Renal cortical epithelial cell (primary cell): ENCODE measurements around the gene ASRGL1. TPM values are rescaled to one million over a fixed set of nuclear protein-coding genes. Genes with fewer than 3 reads are reported as not detected.

ENCODE experiments used
- DNase-seq: peaks from one replicate; pipeline ENCODE4 v3.0.0-alpha.2; 2011; ENCODE audit warnings: low read depth
- total RNA-seq: library from RNA; depleted of rRNA; stranded (reverse); fragments of >200 nt; gene quantifications from 2 replicates; pipeline ENCODE4 v1.2.3, GENCODE V29; 2014

Gene ASRGL1
- total RNA-seq, 1 donor from 2014 or later, result 63.3 TPM

- DNase-seq, result peak; percentile 33
These were observed 55.9 kb downstream of the ASRGL1 start for GRCh38 chr11:62393061-62393611.

- DNase-seq, result no peak
These were observed 56.5 kb downstream of the ASRGL1 start for GRCh38 chr11:62393735-62394134.

- peak; percentile 74 for DNase-seq
These were observed 57.7 kb downstream of the ASRGL1 start for GRCh38 chr11:62394825-62395538.

- DNase-seq, result no peak
These were observed 58.8 kb downstream of the ASRGL1 start for GRCh38 chr11:62395885-62396551.

- DNase-seq, result no peak
These were observed 61.1 kb downstream of the ASRGL1 start for GRCh38 chr11:62398011-62398994.

GRCh38 chr11:62399172-62399877 is 62.1 kb downstream of the ASRGL1 start:
- DNase-seq, result no peak

GRCh38 chr11:62399878-62400266 is 62.6 kb downstream of the ASRGL1 start:
- no peak for DNase-seq

GRCh38 chr11:62400281-62400680 is 63.0 kb downstream of the ASRGL1 start:
- no peak for DNase-seq

GRCh38 chr11:62400760-62401159 is 63.5 kb downstream of the ASRGL1 start:
- no peak for DNase-seq

- no peak for DNase-seq
These were observed 64.1 kb downstream of the ASRGL1 start for GRCh38 chr11:62401356-62401755.

GRCh38 chr11:62401811-62402210 is 64.6 kb downstream of the ASRGL1 start:
- DNase-seq, result no peak

- no peak for DNase-seq
These were observed 65.1 kb downstream of the ASRGL1 start for GRCh38 chr11:62402226-62402959.

- no peak for DNase-seq
These were observed 65.9 kb downstream of the ASRGL1 start for GRCh38 chr11:62402960-62403730.

- no peak for DNase-seq
These were observed 67.2 kb downstream of the ASRGL1 start for GRCh38 chr11:62404435-62404834.

- no peak for DNase-seq
These were observed 67.7 kb downstream of the ASRGL1 start for GRCh38 chr11:62404901-62405300.

GRCh38 chr11:62406034-62406433 is 68.8 kb downstream of the ASRGL1 start:
- no peak for DNase-seq

GRCh38 chr11:62409831-62410230 is 72.6 kb downstream of the ASRGL1 start:
- DNase-seq, result no peak

- DNase-seq, result no peak
These were observed 73.7 kb downstream of the ASRGL1 start for GRCh38 chr11:62410972-62411371.

GRCh38 chr11:62411524-62411923 is 74.3 kb downstream of the ASRGL1 start:
- no peak for DNase-seq
